Stimulated activated CD8-positive, alpha-beta memory T cell treated with anti-CD3 and anti-CD28 coated beads, Interleukin-12 subunit alpha, Interleukin-12 subunit beta, amount 100 ng/mL, for 1 hour (primary cell): ENCODE measurements around the gene DHCR7.

Experiments
- DNase-seq: peaks from one replicate; pipeline ENCODE4 v3.0.0-alpha.2; 2020; ENCODE audit warnings: low read depth

DHCR7 gene

GRCh38 chr11:71477641-71478527 lies 29.7 kb upstream of the DHCR7 start:
- DNase-seq: no peak

GRCh38 chr11:71476926-71477640 lies 28.9 kb upstream of the DHCR7 start:
- DNase-seq: no peak

- no peak for DNase-seq
These were observed 27.8 kb upstream of the DHCR7 start for GRCh38 chr11:71476031-71476430.

GRCh38 chr11:71474771-71475483 lies 26.7 kb upstream of the DHCR7 start:
- no peak for DNase-seq

GRCh38 chr11:71474141-71474770 lies 26.1 kb upstream of the DHCR7 start:
- no peak for DNase-seq

- DNase-seq: no peak
These were observed 25.5 kb upstream of the DHCR7 start for GRCh38 chr11:71473793-71474080.

- no peak for DNase-seq
These were observed 25.0 kb upstream of the DHCR7 start for GRCh38 chr11:71472941-71473792.

- DNase-seq: no peak
These were observed 24.2 kb upstream of the DHCR7 start for GRCh38 chr11:71472357-71472885.

GRCh38 chr11:71470946-71471345 lies 22.8 kb upstream of the DHCR7 start:
- no peak for DNase-seq

GRCh38 chr11:71467164-71467563 lies 19.0 kb upstream of the DHCR7 start:
- no peak for DNase-seq

GRCh38 chr11:71466358-71466757 lies 18.2 kb upstream of the DHCR7 start:
- no peak for DNase-seq

- no peak for DNase-seq
These were observed 16.9 kb upstream of the DHCR7 start for GRCh38 chr11:71465054-71465453.

GRCh38 chr11:71463331-71464211 lies 15.4 kb upstream of the DHCR7 start:
- DNase-seq: no peak

GRCh38 chr11:71462726-71463125 lies 14.5 kb upstream of the DHCR7 start:
- DNase-seq: no peak

GRCh38 chr11:71461696-71462095 lies 13.5 kb upstream of the DHCR7 start:
- DNase-seq: no peak

- DNase-seq: no peak
These were observed 11.7 kb upstream of the DHCR7 start for GRCh38 chr11:71459767-71460320.

GRCh38 chr11:71459076-71459766 lies 11.0 kb upstream of the DHCR7 start:
- DNase-seq: no peak

GRCh38 chr11:71458146-71459070 lies 10.2 kb upstream of the DHCR7 start:
- no peak for DNase-seq
